Right lobe of liver (tissue), 6 donors: ENCODE results near the gene SARS1. TPM values are rescaled to one million over a fixed set of nuclear protein-coding genes. Genes with fewer than 3 reads are reported as not detected.

ENCODE experiments used
- ATAC-seq, 4 donors: fragments of 200-7000 bp; cut with Tn5 transposase; one replicate each; pipeline ENCODE4 v1.9.1; 2020; ENCODE audit warnings: mild to moderate bottlenecking in 4 of 4, moderate library complexity in 4 of 4
- DNase-seq, 3 donors: peaks; one replicate each; pipeline ENCODE4 v3.0.0-alpha.2; 2020
- H3K27ac ChIP-seq, 3 donors: fragments of 200-600 bp; one replicate each; pipeline ENCODE4 v1.8.0; 2022
- H3K27me3 ChIP-seq, 2 donors: fragments of 200-600 bp; one replicate each; pipeline ENCODE4 v1.8.0; 2022
- H3K36me3 ChIP-seq, 4 donors: fragments of 200-600 bp; sonication (generic) in 1 of 4; one replicate each; pipeline versions ENCODE4 v1.5.1 to v1.8.0; 2017 to 2022; ENCODE audit warnings: control low read depth in 1 of 4
- H3K4me1 ChIP-seq, 4 donors: fragments of 200-600 bp; sonication (generic) in 1 of 4; one replicate each; pipeline versions ENCODE4 v1.5.1 to v1.8.0; 2017 to 2022; ENCODE audit warnings: control low read depth in 1 of 4
- H3K4me3 ChIP-seq, 3 donors: fragments of 200-600 bp; one replicate each; pipeline ENCODE4 v1.8.0; 2022
- H3K9me3 ChIP-seq, 4 donors: fragments of 200-600 bp; sonication (generic) in 1 of 4; one replicate each; pipeline versions ENCODE4 v1.5.1 to v1.8.0; 2017 to 2022; ENCODE audit warnings: control low read depth in 1 of 4
- CTCF ChIP-seq, 4 donors: fragments of 200-600 bp in 3 of 4; fragments of 450-650 bp in 1 of 4; IDR thresholded peaks; one replicate each; pipeline versions ENCODE4 v1.5.1 to v1.8.0; 2016 to 2022; ENCODE audit warnings: antibody characterized with exemption in 4 of 4, mild to moderate bottlenecking in 2 of 4
- POLR2A ChIP-seq: fragments of 450-650 bp; IDR thresholded peaks from one replicate; pipeline ENCODE4 v1.6.1; 2017; ENCODE audit warnings: antibody characterized with exemption, mild to moderate bottlenecking
- WGBS: methylation state at CpG from one replicate; pipeline ENCODE4 v1.1.6; 2018; ENCODE audit warnings: low coverage, low lambda C conversion rate; ENCODE audit not compliant: insufficient coverage; ENCODE audit errors: missing lambda C conversion rate; 5-methylcytosine and 5-hydroxymethylcytosine counted together
- intact Hi-C, 2 donors: fragments of 100-400 bp; cut with DNase I; formaldehyde crosslinking; loops; one replicate each; pipeline versions ENCODE4 v1.11.2 to v1.14.1; 2022
- total RNA-seq, 6 experiments: library from RNA; depleted of rRNA in 2 of 6; stranded (reverse); fragments of >200 nt in 2 of 6; fragmentation: NEBNext Ultra II Directional in 3 of 6; extraction: Animal tissue kit (Norgen Biotek cat#: 25700) in 3 of 6; gene quantifications; one replicate each; pipeline versions ENCODE4 v1.1.0 to v1.2.4, GENCODE V29; 2016 to 2023
- donor health status: DM: no; HTN: yes; CAD: no.
- donor health status: DM: no; HTN: no; CAD: no.
- donor health status: DM: no; HTN: no; CAD: no.
- donor health status: DM: no; HTN: yes; CAD: no.
- donor health status: DM: no; HTN: yes; CAD: no.

SARS1 gene
- total RNA-seq, 6 experiments from 2014 or later = 73.5 to 123 (median 91.6) TPM

GRCh38 chr1:109247401-109248365 is 34.0 kb downstream of the SARS1 start:
- H3K27me3 ChIP-seq = no peaks in the 10 kb centered on the region
- 100% methylated on average over 1 of the region's 8 CpGs for WGBS
- no peaks in the 10 kb centered on the region for H3K36me3 ChIP-seq
- no peaks in the 10 kb centered on the region for H3K9me3 ChIP-seq
- peaks cover 0 to 5% (median 0%) of the 10 kb centered on the region in 4 donors for H3K4me1 ChIP-seq
- peak in 1 of 3 donors; percentile 20 for DNase-seq
- TF ChIP-seq CTCF (IDR thresholded peaks at IDR 0.05) (no peak), POLR2A (no peak)
- H3K4me3 ChIP-seq = no peak overlapping the region
- no peak overlapping the region for H3K27ac ChIP-seq
- intact Hi-C loops = no loop called here
- no peak for ATAC-seq

- Histone ChIP-seq H3K27ac (no peak overlapping the region), H3K27me3 (no peaks in the 10 kb centered on the region), H3K36me3 (no peaks in the 10 kb centered on the region), H3K4me3 (no peak overlapping the region), H3K9me3 (no peaks in the 10 kb centered on the region), H3K4me1 (peaks cover 0 to 5% (median 0%) of the 10 kb centered on the region in 4 donors)
- TF ChIP-seq POLR2A (no peak), CTCF (IDR thresholded peaks at IDR 0.05) (no peak)
- DNase-seq (peak in 2 of 3 donors; percentile 27 to 35), ATAC-seq (no peak)
- intact Hi-C loops = no loop called here
- no CpG with 5 or more reads among the region's 7 CpGs for WGBS
Measured at GRCh38 chr1:109248444-109248796, 34.7 kb downstream of the SARS1 start.

GRCh38 chr1:109248797-109249629 is 35.3 kb downstream of the SARS1 start, which contains the start of gene CELSR2:
Gene CELSR2 (plus strand): TSS chr1:109249539. CDS start chr1:109250080, 541 bp downstream.
- Histone ChIP-seq H3K4me3 (peak within 1 kb of the TSS; percentile 44 to 68 (median 48)), H3K27ac (no peak within 1 kb of the TSS), H3K27me3 (no peaks in the 10 kb centered on the region), H3K36me3 (no peaks in the 10 kb centered on the region), H3K9me3 (no peaks in the 10 kb centered on the region), H3K4me1 (peaks cover 0 to 5% (median 0%) of the 10 kb centered on the region in 4 donors)
- DNase-seq = peak; percentile 42 to 69 (median 66)
- no peak for TF ChIP-seq POLR2A
- TF ChIP-seq CTCF (IDR thresholded peaks at IDR 0.05) = no peak
- 0% methylated on average over 3 of the region's 49 CpGs for WGBS
- intact Hi-C loops = no loop called here
- ATAC-seq = peak; percentile 77 to 93 (median 86)

GRCh38 chr1:109249654-109250401 is 36.1 kb downstream of the SARS1 start:
- DNase-seq (peak in 1 of 3 donors; percentile 48), ATAC-seq (peak; percentile 2 to 44 (median 34))
- 7% methylated on average over 3 of the region's 80 CpGs for WGBS
- peaks cover 0 to 5% (median 0%) of the 10 kb centered on the region in 4 donors for H3K4me1 ChIP-seq
- peak overlapping the region; percentile 44 to 68 (median 48) for H3K4me3 ChIP-seq
- intact Hi-C loops = no loop called here
- TF ChIP-seq POLR2A (no peak), CTCF (IDR thresholded peaks at IDR 0.05) (no peak)
- no peaks in the 10 kb centered on the region for H3K9me3 ChIP-seq
- H3K36me3 ChIP-seq = no peaks in the 10 kb centered on the region
- H3K27ac ChIP-seq = no peak overlapping the region
- no peaks in the 10 kb centered on the region for H3K27me3 ChIP-seq
